ENCODE measurements around the gene SYNE1. TPM values are rescaled to one million over a fixed set of nuclear protein-coding genes. Genes with fewer than 3 reads are reported as not detected.

Gene SYNE1
- total and polyA plus RNA-seq, 2 of the 8 experiments (the other 6 are each of a cell fraction or from before 2014, with no cell fraction given) = 2.8 to 5.5 TPM

GRCh38 chr6:152575621-152576150 lies 61.5 kb downstream of the SYNE1 start:
- CTCF ChIA-PET (ENCODE audit: partially characterized antibody) = interaction anchor here (1.1 to 2.1 kb wide), 3 partner anchors 17 to 23 kb away, joined by 3 to 7 read pairs (median 6); no protein-coding TSS in a partner anchor
- H3K27ac ChIP-seq (ENCODE audit: low read depth, low read length) = no peak overlapping the region
- H2BK120ac ChIP-seq (replicated peaks; ENCODE audit: low read depth, low read length) = no peak overlapping the region

More at GRCh38 chr6:152575621-152576150, 61.5 kb downstream of the SYNE1 start:
- Histone ChIP-seq H3K23ac (ENCODE audit: insufficient read length) (no peak overlapping the region), H2AFZ (ENCODE audit: low read length) (no peak overlapping the region), H3K23me2 (ENCODE audit: low read depth, low read length) (no peaks in the 10 kb centered on the region), H4K8ac (ENCODE audit: extremely low read depth, insufficient read depth, low read length) (no peak overlapping the region), H3K27me3 (replicated peaks in 1 of 4; ENCODE audit: control insufficient read depth in 3 of 4, extremely low read depth in 1 of 4, insufficient read depth in 3 of 4, low read length in 3 of 4) (no peaks in the 10 kb centered on the region), H3K4me1 (replicated peaks in 1 of 4; ENCODE audit: control insufficient read depth in 3 of 4, insufficient read depth in 4 of 4, low read length in 3 of 4) (no peaks in the 10 kb centered on the region; a peak in 1 of 7 replicates), H3K4me3 (ENCODE audit: extremely low read depth in 1 of 4, insufficient read depth in 2 of 4, low read depth in 3 of 4, low read length in 4 of 4) (no peak overlapping the region), H3K18ac (ENCODE audit: extremely low read depth, low read length) (no peak overlapping the region), H3K9me3 (ENCODE audit: insufficient read depth in 2 of 2, low read depth in 1 of 2, low read length in 1 of 2) (no peaks in the 10 kb centered on the region), H3K4ac (replicated peaks; ENCODE audit: insufficient read length, low read depth, low read length) (no peak overlapping the region), H2BK12ac (ENCODE audit: low read depth, low read length) (no peak overlapping the region), H3K79me2 (ENCODE audit: control insufficient read depth in 1 of 2, insufficient read depth in 2 of 2, low read length in 2 of 2) (no peaks in the 10 kb centered on the region), H3K56ac (replicated peaks; ENCODE audit: insufficient read length, low read depth, low read length) (no peak overlapping the region), H2AK5ac (ENCODE audit: low read depth, low read length) (no peak overlapping the region), H2BK20ac (ENCODE audit: low read length) (no peak overlapping the region), H4K5ac (ENCODE audit: insufficient read length, low read depth, low read length) (no peak overlapping the region), H3K79me1 (ENCODE audit: low read depth, low read length) (no peaks in the 10 kb centered on the region), H4K20me1 (replicated peaks in 1 of 2; ENCODE audit: control insufficient read depth in 1 of 2, insufficient read depth in 2 of 2, low read length in 2 of 2) (no peaks in the 10 kb centered on the region), H3K36me3 (ENCODE audit: control insufficient read depth in 2 of 4, insufficient read depth in 4 of 4, low read length in 3 of 4) (no peaks in the 10 kb centered on the region), H3K14ac (ENCODE audit: insufficient read length) (no peak overlapping the region), H2BK15ac (ENCODE audit: low read length) (no peak overlapping the region), H2BK5ac (ENCODE audit: low read depth, low read length) (no peak overlapping the region), H3K4me2 (ENCODE audit: insufficient read depth in 1 of 2, low read depth in 2 of 2, low read length in 2 of 2) (no peak overlapping the region), H3K9ac (replicated peaks in 1 of 4; ENCODE audit: extremely low read depth in 1 of 4, low read depth in 3 of 4, low read length in 3 of 4) (no peak overlapping the region), H4K91ac (replicated peaks; ENCODE audit: insufficient read length, low read length) (no peak overlapping the region)
- 91% methylated on average over 4 of the region's 4 CpGs; no CpG with 5 or more reads in 1 of the 2 experiments for WGBS, 2 experiments (ENCODE audit: extremely low coverage in 1 of 2, insufficient coverage in 1 of 2, insufficient read length in 1 of 2, insufficient replicate concordance in 2 of 2, low coverage in 1 of 2, low lambda C conversion rate in 2 of 2, missing lambda C conversion rate in 1 of 2)
- FAIRE-seq (no peak), DNase-seq (ENCODE audit: low read depth in 1 of 2, low spot score in 2 of 2) (no peak)
- TF ChIP-seq SAP30 (IDR thresholded peaks at IDR 0.05; ENCODE audit: insufficient read depth, insufficient replicate concordance, low read length) = no peak
- no peak for TF ChIP-seq SIN3A (conservative IDR thresholded peaks at IDR 0.05 in 1 of 2, IDR thresholded peaks at IDR 0.05 in 1 of 2; ENCODE audit: low read depth in 1 of 2, low read length in 2 of 2)
- 0 out of 2 replicates have a peak, but pooled peaks have one; percentile 5 for TF ChIP-seq CEBPB (IDR thresholded peaks at IDR 0.05; ENCODE audit: low read depth, low read length)
- TF ChIP-seq TEAD4 (IDR thresholded peaks at IDR 0.05; ENCODE audit: low read depth, low read length) = 0 out of 2 replicates have a peak, but pooled peaks have one; percentile 12
- no peak for TF ChIP-seq MAX (IDR thresholded peaks at IDR 0.05)
- TF ChIP-seq GABPA (IDR thresholded peaks at IDR 0.05; ENCODE audit: borderline replicate concordance, insufficient read depth, low read length) = no peak
- TF ChIP-seq RFX5 (IDR thresholded peaks at IDR 0.05; ENCODE audit: borderline replicate concordance, low read depth, low read length) = no peak
- POLR2A ChIA-PET (ENCODE audit: partially characterized antibody) = no interaction called here

Data from H1 (cell line).